Heart right ventricle (tissue), 16 donors: ENCODE results near the gene FLOT1. TPM values are rescaled to one million over a fixed set of nuclear protein-coding genes. Genes with fewer than 3 reads are reported as not detected.

Source experiments
- ATAC-seq, 8 donors: fragments of 200-7000 bp; cut with Tn5 transposase; one replicate each; pipeline ENCODE4 v1.9.1; 2020; ENCODE audit warnings: mild to moderate bottlenecking in 8 of 8, moderate library complexity in 8 of 8, moderate number of reproducible peaks in 1 of 8
- DNase-seq, 2 donors: peaks; one replicate each; pipeline ENCODE4 v3.0.0-alpha.2; 2020
- H3K27ac ChIP-seq, 10 donors: fragments of 200-600 bp; sonication (generic) in 2 of 10; one replicate each; pipeline versions ENCODE4 v1.5.0 to v1.8.0; 2020 to 2022; ENCODE audit warnings: mild to moderate bottlenecking in 3 of 10
- H3K27me3 ChIP-seq, 7 donors: fragments of 200-600 bp; one replicate each; pipeline ENCODE4 v1.8.0; 2021 to 2022; ENCODE audit warnings: mild to moderate bottlenecking in 2 of 7
- H3K36me3 ChIP-seq, 9 donors: fragments of 200-600 bp; sonication (generic) in 1 of 9; one replicate each; pipeline versions ENCODE4 v1.5.0 to v1.8.0; 2020 to 2022; ENCODE audit warnings: mild to moderate bottlenecking in 2 of 9
- H3K4me1 ChIP-seq, 9 donors: fragments of 200-600 bp; sonication (generic) in 1 of 9; one replicate each; pipeline versions ENCODE4 v1.5.0 to v1.8.0; 2020 to 2022; ENCODE audit warnings: mild to moderate bottlenecking in 4 of 9
- H3K4me3 ChIP-seq, 10 donors: fragments of 200-600 bp; sonication (generic) in 2 of 10; one replicate each; pipeline versions ENCODE4 v1.5.0 to v1.8.0; 2020 to 2022; ENCODE audit warnings: mild to moderate bottlenecking in 7 of 10, moderate library complexity in 2 of 10
- H3K9me3 ChIP-seq, 11 donors: fragments of 200-600 bp in 10 of 11; sonication (generic) in 2 of 11; one replicate each; pipeline versions ENCODE4 v1.5.0 to v1.8.0; 2013 to 2022; ENCODE audit warnings: mild to moderate bottlenecking in 2 of 11, control low read depth in 1 of 11, moderate library complexity in 1 of 11
- WGBS, 2 donors: extraction: QIAGEN DNeasy Blood & Tissue Kit; methylation state at CpG; one replicate each; pipeline ENCODE4 v1.1.7; 2013; ENCODE audit warnings: inconsistent platforms in 1 of 2; 5-methylcytosine and 5-hydroxymethylcytosine counted together
- intact Hi-C, 10 donors: fragments of 100-400 bp; cut with DNase I; formaldehyde crosslinking; loops; one replicate each; pipeline versions ENCODE4 v1.11.1 to v1.14.2; 2022
- polyA plus RNA-seq, 2 donors: library from polyadenylated mRNA; stranded (reverse); fragments of 200-250 nt; gene quantifications; one replicate each; pipeline ENCODE4 v1.2.3, GENCODE V29; 2013
- total RNA-seq, 10 donors: library from RNA; stranded (reverse); fragmentation: NEBNext Ultra II Directional in 3 of 10; extraction: Animal tissue kit (Norgen Biotek cat#: 25700) in 3 of 10; gene quantifications; one replicate each; pipeline versions ENCODE4 v1.2.1 to v1.2.4, GENCODE V29; 2021 to 2023
- TF ChIP-seq, protein P1 (sequence below), 9 donors: fragments of 200-600 bp; sonication (generic) in 2 of 9; IDR thresholded peaks; one replicate each; pipeline versions ENCODE4 v1.5.0 to v1.8.0; 2021 to 2022; ENCODE audit warnings: antibody characterized with exemption in 9 of 9, mild to moderate bottlenecking in 5 of 9, moderate library complexity in 1 of 9
- donor health status: Arrhythmogenic right ventricular cardiomyopathy.
- donor health status: ischemic (EF 13 %, LVEDD 7.1; RV severe dilation, severe dysfunction).
- donor health status: healthy with polysubstance abuse.
- donor health status: DM: no; HTN: yes; CAD: no.
- donor health status: DM: no; HTN: no; CAD: no.
- donor health status: ischemic (EF 25% LVEDD 6.9; RV normal size, moderate dysfunction).
- donor health status: ischemic (EF 25% LVEDD 5.7; RV mildly dilated, moderate dysfunction).
- donor health status: healthy.
- donor health status: DM: yes; HTN: yes; CAD: no.
- donor health status: Ischemic cardiomyopathy.
- donor health status: ischemic (EF 35%, LVEDD 5.7; RV mildly dilated, moderate dysfunction).
- donor health status: nonischemic (EF 11% LVEDD 7.7; RV severe dilation, severe dysfunction).
- donor health status: DM: yes; HTN: yes; CAD: no.
- donor health status: PGD.
- donor health status: ischemic (EF 29% LVEDD 5.4; RV normal size, mild dysfunction).
- donor health status: nonischemic (EF 23%, LVEDD 6.1; RV moderate dilation, normal function).

Gene FLOT1
- total and polyA plus RNA-seq, 12 donors = 158 to 317 (median 190) TPM

DNA sequence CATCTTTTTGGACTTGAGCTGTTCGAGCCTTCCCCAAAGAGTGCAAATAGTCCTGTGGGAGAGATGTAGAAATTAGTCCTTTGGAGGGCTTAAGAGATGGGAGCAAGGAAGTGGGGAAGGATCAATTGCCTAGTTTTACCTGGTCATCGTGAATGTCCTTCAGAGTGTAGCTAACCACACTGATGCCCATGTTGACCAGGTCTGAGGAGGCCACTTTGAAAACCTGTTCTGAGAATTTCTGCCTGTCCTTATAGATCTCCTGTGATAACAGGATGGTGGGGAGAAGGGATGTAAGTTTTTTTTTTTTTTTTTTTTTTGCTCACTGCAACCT lies 2.0 kb downstream of the FLOT1 start:
- ATAC-seq = no peak
- peak overlapping the region in 7 of 10 donors; percentile 91 to 100 (median 97) for H3K27ac ChIP-seq
- peak overlapping the region in 1 of 10 donors; percentile 92 for H3K4me3 ChIP-seq

DNA sequence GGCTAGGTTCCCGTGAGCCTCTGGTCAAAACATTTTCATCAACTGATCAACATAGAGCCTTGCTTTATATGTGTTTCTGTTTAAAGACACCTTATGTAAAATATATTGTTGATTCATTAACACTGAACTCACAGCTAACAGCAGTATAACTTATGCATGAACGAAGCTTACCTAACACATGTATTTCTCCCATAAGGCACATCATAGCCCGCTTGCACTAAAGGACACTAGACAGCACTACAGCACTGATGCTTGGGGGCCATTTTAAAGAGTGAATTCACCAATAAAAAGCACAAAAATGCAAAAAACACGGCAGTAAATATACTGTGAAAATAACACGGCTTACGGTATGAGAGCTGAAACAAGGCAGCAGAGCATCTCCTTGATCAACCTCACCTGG lies 4.0 kb downstream of the FLOT1 start:
- H3K9me3 ChIP-seq = no peaks in the 10 kb centered on the region
- DNase-seq = no peak
- intact Hi-C loops = loop anchor here in 2 of 10 donors (10.0 kb wide), 2 partner anchors 86 to 146 kb away; partner anchors contain the start of gene DDR1 (in 1 of the 2)
- no peak overlapping the region for H3K4me3 ChIP-seq
- no peak for ATAC-seq
- no peaks in the 10 kb centered on the region for H3K27me3 ChIP-seq
- peaks cover 0 to 85% (median 56%) of the 10 kb centered on the region in 9 donors for H3K36me3 ChIP-seq
- H3K4me1 ChIP-seq = peaks cover 8 to 68% (median 60%) of the 10 kb centered on the region in 9 donors
- TF ChIP-seq, protein P1, sequence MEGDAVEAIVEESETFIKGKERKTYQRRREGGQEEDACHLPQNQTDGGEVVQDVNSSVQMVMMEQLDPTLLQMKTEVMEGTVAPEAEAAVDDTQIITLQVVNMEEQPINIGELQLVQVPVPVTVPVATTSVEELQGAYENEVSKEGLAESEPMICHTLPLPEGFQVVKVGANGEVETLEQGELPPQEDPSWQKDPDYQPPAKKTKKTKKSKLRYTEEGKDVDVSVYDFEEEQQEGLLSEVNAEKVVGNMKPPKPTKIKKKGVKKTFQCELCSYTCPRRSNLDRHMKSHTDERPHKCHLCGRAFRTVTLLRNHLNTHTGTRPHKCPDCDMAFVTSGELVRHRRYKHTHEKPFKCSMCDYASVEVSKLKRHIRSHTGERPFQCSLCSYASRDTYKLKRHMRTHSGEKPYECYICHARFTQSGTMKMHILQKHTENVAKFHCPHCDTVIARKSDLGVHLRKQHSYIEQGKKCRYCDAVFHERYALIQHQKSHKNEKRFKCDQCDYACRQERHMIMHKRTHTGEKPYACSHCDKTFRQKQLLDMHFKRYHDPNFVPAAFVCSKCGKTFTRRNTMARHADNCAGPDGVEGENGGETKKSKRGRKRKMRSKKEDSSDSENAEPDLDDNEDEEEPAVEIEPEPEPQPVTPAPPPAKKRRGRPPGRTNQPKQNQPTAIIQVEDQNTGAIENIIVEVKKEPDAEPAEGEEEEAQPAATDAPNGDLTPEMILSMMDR (IDR thresholded peaks at IDR 0.05) = no peak
- WGBS, 2 donors = 88 to 90% methylated on average over 6 of the region's 6 CpGs
- peak overlapping the region in 3 of 10 donors; percentile 39 to 70 (median 60) for H3K27ac ChIP-seq

More for the DNA sequence above, 2.0 kb downstream of the FLOT1 start:
- Histone ChIP-seq H3K4me1 (peaks cover 11 to 76% (median 60%) of the 10 kb centered on the region in 9 donors), H3K27me3 (no peaks in the 10 kb centered on the region), H3K36me3 (peaks cover 0 to 68% (median 42%) of the 10 kb centered on the region in 9 donors), H3K9me3 (no peaks in the 10 kb centered on the region)
- DNase-seq = no peak
- intact Hi-C loops = loop anchor here in 9 of 10 donors (5.0 to 10.0 kb wide), 8 partner anchors 42 to 344 kb away; partner anchors contain the start of genes DDR1 (in 1 of the 9), MRPS18B (in 1 of the 9) and PPP1R10 (in 1 of the 9)
- 89 to 92% methylated on average over 2 of the region's 2 CpGs for WGBS, 2 donors
- TF ChIP-seq, protein P1 (IDR thresholded peaks at IDR 0.05) = no peak

DNA sequence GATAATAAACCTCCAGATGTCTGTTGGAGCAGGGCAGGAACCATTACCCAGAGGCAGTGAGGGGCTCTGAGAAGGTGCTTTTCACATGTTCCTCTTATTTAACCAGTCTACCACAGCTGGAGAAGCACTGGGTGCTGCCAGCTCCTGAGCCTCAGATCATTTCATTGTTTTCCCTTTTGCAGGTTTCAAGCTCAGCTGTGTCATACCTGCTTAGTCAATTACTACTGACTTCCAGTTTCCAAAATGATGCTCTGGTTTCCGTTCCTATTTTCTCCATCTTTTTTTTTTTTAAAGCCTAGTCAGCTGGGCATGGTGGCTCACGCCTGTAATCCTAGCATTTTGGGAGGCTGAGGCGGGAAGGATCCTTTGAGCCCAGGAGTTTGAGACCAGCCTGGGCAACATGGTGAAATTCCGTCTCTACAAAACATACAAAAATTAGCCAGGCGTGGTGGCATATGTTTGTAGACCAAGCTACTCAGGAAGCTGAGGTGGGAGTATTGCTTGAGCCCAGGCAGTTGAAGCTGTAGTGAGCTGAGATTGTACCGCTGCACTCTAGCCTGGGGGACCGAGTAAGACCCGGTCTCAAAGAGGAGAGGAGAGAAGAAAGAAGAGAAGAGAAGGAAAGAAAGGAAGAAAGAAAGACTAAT lies 6.7 kb downstream of the FLOT1 start:
- WGBS, 2 donors = 85 to 88% methylated on average over 8 of the region's 8 CpGs
- H3K27me3 ChIP-seq = no peaks in the 10 kb centered on the region
- peaks cover 0 to 100% (median 61%) of the 10 kb centered on the region in 9 donors for H3K36me3 ChIP-seq
- H3K4me3 ChIP-seq = no peak overlapping the region
- peak overlapping the region in 2 of 10 donors; percentile 31 to 70 for H3K27ac ChIP-seq
- intact Hi-C loops = loop anchor here in 2 of 10 donors (10.0 kb wide), 2 partner anchors 89 to 149 kb away; partner anchors contain the start of gene DDR1 (in 1 of the 2)
- ATAC-seq (no peak), DNase-seq (no peak)
- H3K4me1 ChIP-seq = peaks cover 6 to 68% (median 56%) of the 10 kb centered on the region in 9 donors
- H3K9me3 ChIP-seq = no peaks in the 10 kb centered on the region
- TF ChIP-seq, protein P1 (IDR thresholded peaks at IDR 0.05) = no peak

DNA sequence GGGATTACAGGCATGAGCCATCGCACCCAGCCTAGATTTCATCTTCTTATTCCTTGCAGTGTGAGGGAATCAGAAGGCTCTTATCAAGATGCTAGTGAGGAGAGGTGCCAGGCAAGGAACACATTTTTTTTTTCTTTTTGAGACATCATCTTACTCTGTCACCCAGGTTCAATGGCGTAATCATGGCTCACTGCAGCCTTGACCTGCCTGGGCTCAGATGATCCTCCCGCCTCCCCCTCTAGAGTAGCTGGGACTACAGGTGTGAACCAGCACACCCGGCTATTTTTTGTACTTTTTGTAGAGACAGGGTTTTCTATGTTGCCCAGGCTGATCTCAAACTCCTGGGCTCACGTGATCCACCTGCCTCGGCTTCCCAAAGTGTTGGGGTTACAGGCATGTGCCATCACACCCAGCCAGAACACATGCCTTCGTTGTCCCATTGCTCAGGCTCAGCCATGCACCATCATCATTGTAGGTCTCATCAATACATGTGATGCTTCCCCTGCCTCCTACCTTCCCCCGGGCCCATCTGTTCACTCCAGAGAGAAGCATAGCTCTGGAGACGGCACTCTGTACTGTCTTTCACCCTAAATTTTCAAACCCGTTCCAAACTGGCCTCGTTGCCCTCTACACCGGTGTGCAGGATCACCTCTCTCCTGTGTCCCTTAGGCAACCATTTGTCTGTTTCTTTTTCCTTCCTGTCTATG lies 10.1 kb downstream of the FLOT1 start:
- ATAC-seq = no peak
- intact Hi-C loops = loop anchor here in 2 of 10 donors (10.0 kb wide), 2 partner anchors 92 to 152 kb away; partner anchors contain the start of gene DDR1 (in 1 of the 2)
- WGBS, 2 donors = 91 to 94% methylated on average over 12 of the region's 12 CpGs

More for the DNA sequence above, 10.1 kb downstream of the FLOT1 start:
- H3K27me3 ChIP-seq = no peaks in the 10 kb centered on the region
- DNase-seq = no peak
- TF ChIP-seq, protein P1 (IDR thresholded peaks at IDR 0.05) = no peak
- H3K27ac ChIP-seq = no peak overlapping the region
- H3K4me3 ChIP-seq = no peak overlapping the region
- H3K9me3 ChIP-seq = no peaks in the 10 kb centered on the region
- H3K4me1 ChIP-seq = peaks cover 6 to 40% (median 31%) of the 10 kb centered on the region in 9 donors
- H3K36me3 ChIP-seq = peaks cover 0 to 100% (median 61%) of the 10 kb centered on the region in 9 donors
